ENCODE data around the gene MINDY4B.
"Not testable (repeated sequence)": the region's sequence is repeated elsewhere in the genome, so short reads cannot be mapped to it uniquely, and the experiment has no call there.

Gene MINDY4B

GRCh38 chr3:150870406-150870805 is 34.8 kb downstream of the MINDY4B start:
- H3K4me1 ChIP-seq (ENCODE audit: insufficient read depth, low read length, severe bottlenecking), result no peaks in the 10 kb centered on the region
- no peak overlapping the region for H3K4me3 ChIP-seq (ENCODE audit: low read depth, low read length, poor library complexity, severe bottlenecking)
- no peaks in the 10 kb centered on the region for H3K27me3 ChIP-seq (ENCODE audit: insufficient read depth, low read length)
- no peaks in the 10 kb centered on the region for H3K9me2 ChIP-seq (ENCODE audit: low read depth, low read length)
- no peak overlapping the region for H2AFZ ChIP-seq (ENCODE audit: low read length)
- no peaks in the 10 kb centered on the region for H4K20me1 ChIP-seq (ENCODE audit: insufficient read depth, low read length)
- H3K9ac ChIP-seq (ENCODE audit: low read length), result no peak overlapping the region
- no peak for TF ChIP-seq CTCF (IDR thresholded peaks at IDR 0.05; ENCODE audit: low read length)
- no peak for TF ChIP-seq EZH2 (IDR thresholded peaks at IDR 0.05; ENCODE audit: borderline replicate concordance, low read length)
- no peaks in the 10 kb centered on the region for H3F3A ChIP-seq (ENCODE audit: insufficient read depth, low read length)
- H3K27ac ChIP-seq (ENCODE audit: low read depth, low read length, poor library complexity, severe bottlenecking), result no peak overlapping the region
- no peaks in the 10 kb centered on the region for H3K79me2 ChIP-seq (ENCODE audit: insufficient read depth, low read length)
- no peak overlapping the region for H3K4me2 ChIP-seq (ENCODE audit: low read length)
- no peaks in the 10 kb centered on the region for H3K9me3 ChIP-seq (ENCODE audit: low read length)
- H3K36me3 ChIP-seq (ENCODE audit: insufficient read depth, low read length), result no peaks in the 10 kb centered on the region

GRCh38 chr3:150868282-150868681 is 37.0 kb downstream of the MINDY4B start:
- H3K27ac ChIP-seq (ENCODE audit: low read depth, low read length, poor library complexity, severe bottlenecking), result no peak overlapping the region
- no peak for TF ChIP-seq CTCF (IDR thresholded peaks at IDR 0.05; ENCODE audit: low read length)
- no peak for TF ChIP-seq EZH2 (IDR thresholded peaks at IDR 0.05; ENCODE audit: borderline replicate concordance, low read length)

GRCh38 chr3:150867434-150867833 is 37.8 kb downstream of the MINDY4B start:
- Histone ChIP-seq H2AFZ (ENCODE audit: low read length) (no peak overlapping the region), H3F3A (ENCODE audit: insufficient read depth, low read length) (no peaks in the 10 kb centered on the region), H3K4me1 (ENCODE audit: insufficient read depth, low read length, severe bottlenecking) (no peaks in the 10 kb centered on the region), H3K9me3 (ENCODE audit: low read length) (no peaks in the 10 kb centered on the region), H3K36me3 (ENCODE audit: insufficient read depth, low read length) (no peaks in the 10 kb centered on the region), H3K27ac (ENCODE audit: low read depth, low read length, poor library complexity, severe bottlenecking) (no peak overlapping the region), H4K20me1 (ENCODE audit: insufficient read depth, low read length) (no peaks in the 10 kb centered on the region), H3K79me2 (ENCODE audit: insufficient read depth, low read length) (no peaks in the 10 kb centered on the region), H3K4me3 (ENCODE audit: low read depth, low read length, poor library complexity, severe bottlenecking) (no peak overlapping the region), H3K9ac (ENCODE audit: low read length) (no peak overlapping the region), H3K9me2 (ENCODE audit: low read depth, low read length) (no peaks in the 10 kb centered on the region), H3K27me3 (ENCODE audit: insufficient read depth, low read length) (no peaks in the 10 kb centered on the region), H3K4me2 (ENCODE audit: low read length) (no peak overlapping the region)
- TF ChIP-seq EZH2 (IDR thresholded peaks at IDR 0.05; ENCODE audit: borderline replicate concordance, low read length) (no peak), CTCF (IDR thresholded peaks at IDR 0.05; ENCODE audit: low read length) (no peak)

More at GRCh38 chr3:150868282-150868681, 37.0 kb downstream of the MINDY4B start:
- H2AFZ ChIP-seq (ENCODE audit: low read length), result no peak overlapping the region
- no peaks in the 10 kb centered on the region for H3F3A ChIP-seq (ENCODE audit: insufficient read depth, low read length)
- H3K36me3 ChIP-seq (ENCODE audit: insufficient read depth, low read length), result no peaks in the 10 kb centered on the region
- H4K20me1 ChIP-seq (ENCODE audit: insufficient read depth, low read length), result no peaks in the 10 kb centered on the region
- H3K9me2 ChIP-seq (ENCODE audit: low read depth, low read length), result no peaks in the 10 kb centered on the region
- no peak overlapping the region for H3K9ac ChIP-seq (ENCODE audit: low read length)
- no peaks in the 10 kb centered on the region for H3K79me2 ChIP-seq (ENCODE audit: insufficient read depth, low read length)
- H3K27me3 ChIP-seq (ENCODE audit: insufficient read depth, low read length), result no peaks in the 10 kb centered on the region
- H3K4me3 ChIP-seq (ENCODE audit: low read depth, low read length, poor library complexity, severe bottlenecking), result no peak overlapping the region
- H3K9me3 ChIP-seq (ENCODE audit: low read length), result no peaks in the 10 kb centered on the region
- no peaks in the 10 kb centered on the region for H3K4me1 ChIP-seq (ENCODE audit: insufficient read depth, low read length, severe bottlenecking)
- H3K4me2 ChIP-seq (ENCODE audit: low read length), result no peak overlapping the region

GRCh38 chr3:150863921-150864320 is 41.3 kb downstream of the MINDY4B start:
- H3F3A ChIP-seq (ENCODE audit: insufficient read depth, low read length); H3K9me3 ChIP-seq (ENCODE audit: low read length); H3K9me2 ChIP-seq (ENCODE audit: low read depth, low read length); H2AFZ ChIP-seq (ENCODE audit: low read length); H3K36me3 ChIP-seq (ENCODE audit: insufficient read depth, low read length); H3K27me3 ChIP-seq (ENCODE audit: insufficient read depth, low read length); H3K4me2 ChIP-seq (ENCODE audit: low read length); H3K79me2 ChIP-seq (ENCODE audit: insufficient read depth, low read length); H3K4me3 ChIP-seq (ENCODE audit: low read depth, low read length, poor library complexity, severe bottlenecking); H4K20me1 ChIP-seq (ENCODE audit: insufficient read depth, low read length); H3K4me1 ChIP-seq (ENCODE audit: insufficient read depth, low read length, severe bottlenecking); H3K27ac ChIP-seq (ENCODE audit: low read depth, low read length, poor library complexity, severe bottlenecking); H3K9ac ChIP-seq (ENCODE audit: low read length): not testable (repeated sequence)
